Measurements from ENCODE around the gene HDAC8. TPM values are rescaled to one million over a fixed set of nuclear protein-coding genes. Genes with fewer than 3 reads are reported as not detected.
A peak's percentile ranks its signal among the peaks of the same experiment; 100 is the strongest.

The HDAC8 gene
- total RNA-seq, 1 experiment from 2014 or later, result 21.4 TPM

- H3K4ac ChIP-seq (ENCODE audit: low read depth, low read length), result no peak overlapping the region
- no peak overlapping the region for H4K8ac ChIP-seq (replicated peaks; ENCODE audit: insufficient read length, low read depth, low read length)
- peaks cover 64 to 74% of the 10 kb centered on the region in 2 experiments for H3K9me3 Mint-ChIP-seq
- H4K20me1 ChIP-seq (ENCODE audit: control insufficient read depth, insufficient read depth, insufficient read length), result no peaks in the 10 kb centered on the region
- no peak overlapping the region for H2BK5ac ChIP-seq (ENCODE audit: insufficient read length, low read length)
- no peak overlapping the region for H3K56ac ChIP-seq (ENCODE audit: insufficient read length, low read depth, low read length)
- H3K36me3 Mint-ChIP-seq (ENCODE audit: insufficient read depth in 1 of 3, low read depth in 3 of 3), result peaks cover 0 to 7% (median 7%) of the 10 kb centered on the region in 3 experiments; a peak in 5 of 7 replicates
- peaks cover 14 to 19% of the 10 kb centered on the region in 2 experiments for H3K4me1 Mint-ChIP-seq
- no peaks in the 10 kb centered on the region for H3K79me2 ChIP-seq (ENCODE audit: insufficient read depth, low read length)
- H2BK120ac ChIP-seq (ENCODE audit: low read depth, low read length, poor library complexity, severe bottlenecking), result no peak overlapping the region
- no peaks in the 10 kb centered on the region for H3K79me1 ChIP-seq (ENCODE audit: insufficient read depth, low read depth, low read length, poor library complexity, severe bottlenecking)
- H3K14ac ChIP-seq (ENCODE audit: insufficient read depth, low read length), result no peak overlapping the region
- no peak for DNase-seq
- no peaks in the 10 kb centered on the region; the same call in 1 of the 2 replicates for H3K4me1 ChIP-seq (ENCODE audit: insufficient read depth, low read length)
- no peak overlapping the region for H2BK20ac ChIP-seq (ENCODE audit: low read depth, low read length, poor library complexity, severe bottlenecking)
- peaks cover 7% of the 10 kb centered on the region for H3K9me3 ChIP-seq (ENCODE audit: control insufficient read depth, low read depth, low read length)
- no peak overlapping the region for H3K27ac Mint-ChIP-seq
- no peak overlapping the region for H3T11ph ChIP-seq (ENCODE audit: low read length)
- no peak for TF ChIP-seq CTCF (conservative IDR thresholded peaks at IDR 0.05)
- no peak overlapping the region for H2BK15ac ChIP-seq (ENCODE audit: low read depth, low read length)
- no CpG with 5 or more reads among the region's 26 CpGs for WGBS (ENCODE audit: extremely low coverage, insufficient read length, low lambda C conversion rate)
- H3K23ac ChIP-seq (ENCODE audit: insufficient read length, low read depth, low read length), result no peak overlapping the region
- peaks cover 93% of the 10 kb centered on the region for H3K27me3 Mint-ChIP-seq (ENCODE audit: low read depth)
- peaks cover 57% of the 10 kb centered on the region for H3K27me3 ChIP-seq (ENCODE audit: insufficient read depth, low read length)
- no peak overlapping the region for H2AFZ ChIP-seq (ENCODE audit: low read length)
- H2AK5ac ChIP-seq (ENCODE audit: insufficient read length, low read length), result no peak overlapping the region
- no peak overlapping the region for H4K91ac ChIP-seq (ENCODE audit: insufficient read length, low read depth, low read length)
- H3K23me2 ChIP-seq (ENCODE audit: insufficient read length, low read depth, low read length, poor library complexity, severe bottlenecking), result peaks cover 27% of the 10 kb centered on the region
- H2BK12ac ChIP-seq (ENCODE audit: insufficient read length, low read depth, low read length), result no peak overlapping the region
- peak overlapping the region; percentile 39 for H3K4me2 ChIP-seq (ENCODE audit: insufficient read depth, insufficient read length, low read length)
- no peak overlapping the region for H3K18ac ChIP-seq (ENCODE audit: insufficient read length, low read depth, low read length)
- H3K27ac ChIP-seq (ENCODE audit: insufficient read length, low read depth, low read length), result no peak overlapping the region
- H3K4me3 Mint-ChIP-seq, result peak overlapping the region; percentile 57 to 82
- no peak overlapping the region for H3K9ac ChIP-seq (ENCODE audit: extremely low read depth, insufficient read length, low read length)
- no peak overlapping the region for H4K5ac ChIP-seq (ENCODE audit: insufficient read length, low read depth, low read length)
Measured at GRCh38 chrX:72304877-72305276, 267.8 kb downstream of the HDAC8 start.
